ENCODE data around the gene LPCAT4. TPM values are rescaled to one million over a fixed set of nuclear protein-coding genes. Genes with fewer than 3 reads are reported as not detected.

The LPCAT4 gene
- total and polyA plus RNA-seq, 2 donors (not counting 3 experiments of a cell fraction or from before 2014, with no cell fraction given), result 49.3 to 51.3 TPM

GRCh38 chr15:34362047-34362773 lies 4.8 kb downstream of the LPCAT4 start:
- peaks cover 6 to 12% of the 10 kb centered on the region in 2 experiments for H3K36me3 ChIP-seq (ENCODE audit: control insufficient read depth in 2 of 2, extremely low read depth in 1 of 2, insufficient read depth in 2 of 2, low read length in 2 of 2)
- CTCF ChIA-PET, result interaction anchor here (2.0 to 2.6 kb wide), 3 partner anchors 19 to 253 kb away, joined by 5 to 9 read pairs (median 9); partner anchors contain the start of genes NOP10 and NUTM1
- no peaks in the 10 kb centered on the region for H3K9me1 ChIP-seq (replicated peaks; ENCODE audit: control insufficient read depth, extremely low read depth, insufficient read depth, low read length)
- FAIRE-seq (peak; percentile 21), DNase-seq (ENCODE audit: low read depth, low spot score) (peak; percentile 20)
- H2AFZ ChIP-seq (ENCODE audit: low read depth, low read length), result peak overlapping the region; percentile 15
- no peak overlapping the region for H3K27ac ChIP-seq (ENCODE audit: insufficient read depth, low read depth, low read length)
- H3K4me3 ChIP-seq (replicated peaks in 1 of 3; ENCODE audit: insufficient read depth in 1 of 3, low read depth in 1 of 3, low read length in 3 of 3), result no peak overlapping the region
- peaks cover 16% of the 10 kb centered on the region for H3K79me2 ChIP-seq (ENCODE audit: control insufficient read depth, insufficient read depth, low read length)
- H3K4me2 ChIP-seq (ENCODE audit: insufficient read depth, low read length), result no peak overlapping the region
- dilution Hi-C loops (cut with MboI; ENCODE audit: extremely low pct_ligation_motif_present, low sequenced_read_pairs), result no loop called here
- POLR2A ChIA-PET, result no interaction called here
- TF ChIP-seq, protein P1, sequence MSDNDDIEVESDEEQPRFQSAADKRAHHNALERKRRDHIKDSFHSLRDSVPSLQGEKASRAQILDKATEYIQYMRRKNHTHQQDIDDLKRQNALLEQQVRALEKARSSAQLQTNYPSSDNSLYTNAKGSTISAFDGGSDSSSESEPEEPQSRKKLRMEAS (IDR thresholded peaks at IDR 0.05; ENCODE audit: insufficient read depth, insufficient read length), result no peak
- TF ChIP-seq JUN (IDR thresholded peaks at IDR 0.05; ENCODE audit: borderline replicate concordance, insufficient read depth, insufficient read length, low read depth), result no peak
- TF ChIP-seq GATA2 (IDR thresholded peaks at IDR 0.05; ENCODE audit: insufficient read depth, insufficient read length, low read depth, low read length), result peak; percentile 33
- no peaks in the 10 kb centered on the region for H3K27me3 ChIP-seq (ENCODE audit: control insufficient read depth in 2 of 2, insufficient read depth in 2 of 2, low read length in 2 of 2)
- no TSS peak for BruUV-seq (replicated peaks)
- H3K4me1 ChIP-seq (ENCODE audit: control insufficient read depth, extremely low read depth, insufficient read depth, low read length), result peaks cover 15% of the 10 kb centered on the region
- no peaks in the 10 kb centered on the region for H3K9me3 ChIP-seq (replicated peaks; ENCODE audit: control insufficient read depth, insufficient read depth, low read length)
- intact Hi-C loops (cut with micrococcal nuclease), result no loop called here
- no peaks in the 10 kb centered on the region for H4K20me1 ChIP-seq (replicated peaks; ENCODE audit: control insufficient read depth, extremely low read depth, insufficient read depth, low read length)
- no peak overlapping the region for H3K9ac ChIP-seq (replicated peaks; ENCODE audit: extremely low read depth, insufficient read depth, low read length)

GRCh38 chr15:34361278-34361677 lies 5.7 kb downstream of the LPCAT4 start:
- peaks cover 15% of the 10 kb centered on the region for H3K4me1 ChIP-seq (ENCODE audit: control insufficient read depth, extremely low read depth, insufficient read depth, low read length)
- H3K27me3 ChIP-seq (ENCODE audit: control insufficient read depth in 2 of 2, insufficient read depth in 2 of 2, low read length in 2 of 2), result no peaks in the 10 kb centered on the region
- no TSS peak for BruUV-seq (replicated peaks)
- H3K9ac ChIP-seq (replicated peaks; ENCODE audit: extremely low read depth, insufficient read depth, low read length), result no peak overlapping the region
- H2AFZ ChIP-seq (ENCODE audit: low read depth, low read length), result no peak overlapping the region
- H3K79me2 ChIP-seq (ENCODE audit: control insufficient read depth, insufficient read depth, low read length), result peaks cover 12% of the 10 kb centered on the region
- CTCF ChIA-PET, result interaction anchor here (1.4 to 2.6 kb wide), 3 partner anchors 18 to 559 kb away, joined by 5 to 9 read pairs (median 9); partner anchors contain the start of genes NOP10 and NUTM1
- no peak for FAIRE-seq
- intact Hi-C loops (cut with micrococcal nuclease), result no loop called here
- no peaks in the 10 kb centered on the region for H4K20me1 ChIP-seq (replicated peaks; ENCODE audit: control insufficient read depth, extremely low read depth, insufficient read depth, low read length)
- dilution Hi-C loops (cut with MboI; ENCODE audit: extremely low pct_ligation_motif_present, low sequenced_read_pairs), result no loop called here
- no peak overlapping the region for H3K27ac ChIP-seq (ENCODE audit: insufficient read depth, low read depth, low read length)
- H3K9me1 ChIP-seq (replicated peaks; ENCODE audit: control insufficient read depth, extremely low read depth, insufficient read depth, low read length), result no peaks in the 10 kb centered on the region
- TF ChIP-seq JUN (IDR thresholded peaks at IDR 0.05; ENCODE audit: borderline replicate concordance, insufficient read depth, insufficient read length, low read depth) (no peak), MYC (IDR thresholded peaks at IDR 0.05; ENCODE audit: low read depth, low read length) (no peak), POLR2AphosphoS5 (IDR thresholded peaks at IDR 0.05; ENCODE audit: insufficient read depth, low read depth, low read length) (no peak), GATA2 (IDR thresholded peaks at IDR 0.05; ENCODE audit: insufficient read depth, insufficient read length, low read depth, low read length) (no peak), CTCF (IDR thresholded peaks at IDR 0.05; ENCODE audit: extremely low read depth in 1 of 2, insufficient read depth in 1 of 2, low read depth in 1 of 2, low read length in 2 of 2) (no peak), FOS (IDR thresholded peaks at IDR 0.05; ENCODE audit: borderline replicate concordance, insufficient read depth, low read length) (no peak), EZH2 (IDR thresholded peaks at IDR 0.05; ENCODE audit: borderline replicate concordance, low read depth, low read length, severe bottlenecking) (no peak), POLR2A (IDR thresholded peaks at IDR 0.05; ENCODE audit: low read depth, low read length) (no peak)
- TF ChIP-seq, protein P1 (IDR thresholded peaks at IDR 0.05; ENCODE audit: insufficient read depth, insufficient read length), result no peak
- H3K4me3 ChIP-seq (replicated peaks in 1 of 3; ENCODE audit: insufficient read depth in 1 of 3, low read depth in 1 of 3, low read length in 3 of 3), result no peak overlapping the region
- no peak for DNase-seq (ENCODE audit: low read depth, low spot score)
- peaks cover 6 to 15% of the 10 kb centered on the region in 2 experiments for H3K36me3 ChIP-seq (ENCODE audit: control insufficient read depth in 2 of 2, extremely low read depth in 1 of 2, insufficient read depth in 2 of 2, low read length in 2 of 2)
- H3K9me3 ChIP-seq (replicated peaks; ENCODE audit: control insufficient read depth, insufficient read depth, low read length), result no peaks in the 10 kb centered on the region
- H3K4me2 ChIP-seq (ENCODE audit: insufficient read depth, low read length), result no peak overlapping the region
- POLR2A ChIA-PET, result no interaction called here

Data from endothelial cell of umbilical vein (primary cell).